Fibroblast of lung (primary cell): ENCODE measurements around the gene PLEKHA1. TPM values are rescaled to one million over a fixed set of nuclear protein-coding genes. Genes with fewer than 3 reads are reported as not detected.

Experiments used
- DNase-seq, 2 donors: peaks; one replicate each; pipeline versions ENCODE4 v3.0.0 to v3.0.0-alpha.2; 2010; ENCODE audit warnings: low read depth in 2 of 2
- H2AFZ ChIP-seq: 2 replicates; pipeline ENCODE4 v1.5.1; 2012; ENCODE audit warnings: low read length, control low read depth, inconsistent platforms
- H3K27ac ChIP-seq: 2 replicates; pipeline ENCODE4 v1.5.1; 2011; ENCODE audit warnings: low read length, control low read depth; ENCODE audit not compliant: insufficient read depth
- H3K27me3 ChIP-seq: 2 replicates; pipeline ENCODE4 v1.5.1; 2011; ENCODE audit warnings: mild to moderate bottlenecking, low read length; ENCODE audit not compliant: control insufficient read depth, insufficient read depth
- H3K36me3 ChIP-seq: 2 replicates; pipeline ENCODE4 v1.5.1; 2011; ENCODE audit warnings: low read length; ENCODE audit not compliant: control insufficient read depth, insufficient read depth
- H3K4me1 ChIP-seq: 2 replicates; pipeline ENCODE4 v1.5.1; 2011; ENCODE audit warnings: low read length; ENCODE audit not compliant: control insufficient read depth, insufficient read depth; ENCODE audit errors: extremely low read depth
- H3K4me2 ChIP-seq: 2 replicates; pipeline ENCODE4 v1.5.1; 2011; ENCODE audit warnings: low read length, control low read depth; ENCODE audit not compliant: insufficient read depth; ENCODE audit errors: extremely low read depth
- H3K4me3 ChIP-seq, 4 experiments: fragments of 200-600 bp in 1 of 4; sonication (generic) in 1 of 4; replicated peaks in 1 of 4; 2 replicates each; pipeline ENCODE4 v1.5.1; 2011 to 2016; ENCODE audit warnings: low read length in 4 of 4, low read depth in 3 of 4, mild to moderate bottlenecking in 3 of 4, control low read depth in 2 of 4, inconsistent platforms in 1 of 4, mixed read lengths in 1 of 4; ENCODE audit not compliant: insufficient read depth in 1 of 4; ENCODE audit errors: control extremely low read depth in 1 of 4
- H3K79me2 ChIP-seq: 2 replicates; pipeline ENCODE4 v1.5.1; 2012; ENCODE audit warnings: mild to moderate bottlenecking, low read length, inconsistent platforms; ENCODE audit not compliant: control insufficient read depth, insufficient read depth
- H3K9ac ChIP-seq: 2 replicates; pipeline ENCODE4 v1.5.1; 2011; ENCODE audit warnings: mild to moderate bottlenecking, low read length, control low read depth; ENCODE audit not compliant: insufficient read depth
- H3K9me3 ChIP-seq: 2 replicates; pipeline ENCODE4 v1.5.1; 2012; ENCODE audit warnings: low read depth, low read length; ENCODE audit not compliant: control insufficient read depth, insufficient read depth
- H4K20me1 ChIP-seq: 2 replicates; pipeline ENCODE4 v1.5.1; 2011; ENCODE audit warnings: low read length; ENCODE audit not compliant: control insufficient read depth, insufficient read depth; ENCODE audit errors: extremely low read depth
- CTCF ChIP-seq, 2 donors: IDR thresholded peaks in 1 of 2; conservative IDR thresholded peaks in 1 of 2; 1 replicate in 1 of 2; 2 replicates in 1 of 2; pipeline ENCODE4 v1.5.1; 2011 to 2012; ENCODE audit warnings: low read length in 2 of 2, control low read depth in 1 of 2, inconsistent platforms in 1 of 2, low read depth in 1 of 2, mild to moderate bottlenecking in 1 of 2
- EZH2 ChIP-seq: IDR thresholded peaks from 2 replicates; pipeline ENCODE4 v1.5.1; 2012; ENCODE audit warnings: low read length, control low read depth, mild to moderate bottlenecking; ENCODE audit errors: missing control alignments
- polyA plus RNA-seq, 2 donors: library from polyadenylated mRNA; depleted of rRNA in 1 of 2; stranded (reverse) in 1 of 2; unstranded in 1 of 2; fragments of >200 nt; gene quantifications; 2 replicates each; pipeline ENCODE4 v1.2.1, GENCODE V29; 2011 to 2012; ENCODE audit warnings: missing spikeins in 1 of 2
- total RNA-seq: library from RNA; depleted of rRNA; stranded (reverse); fragments of >200 nt; gene quantifications from 2 replicates; pipeline ENCODE4 v1.2.1, GENCODE V29; 2014

The PLEKHA1 gene
- total and polyA plus RNA-seq, 2 donors (not counting 1 experiment from before 2014, with no cell fraction given) = 14.4 to 37.9 TPM

- H3K4me1 ChIP-seq = peaks cover 2% of the 10 kb centered on the region
- no peak for DNase-seq
- H2AFZ ChIP-seq = no peak overlapping the region
- no peaks in the 10 kb centered on the region for H4K20me1 ChIP-seq
- H3K9me3 ChIP-seq = no peaks in the 10 kb centered on the region
- TF ChIP-seq CTCF (conservative IDR thresholded peaks at IDR 0.05 in 1 of 2, IDR thresholded peaks at IDR 0.05 in 1 of 2; ENCODE audit: low read depth in 1 of 2, low read length in 2 of 2) (no peak), EZH2 (no peak)
- no peak overlapping the region for H3K9ac ChIP-seq
- H3K4me3 ChIP-seq = no peak overlapping the region
- H3K36me3 ChIP-seq = no peaks in the 10 kb centered on the region
- H3K79me2 ChIP-seq = no peaks in the 10 kb centered on the region
- H3K4me2 ChIP-seq = no peak overlapping the region
- H3K27me3 ChIP-seq = no peaks in the 10 kb centered on the region
- no peak overlapping the region for H3K27ac ChIP-seq
These were observed 4.5 kb downstream of the PLEKHA1 start for GRCh38 chr10:122379041-122379440.

- Histone ChIP-seq H3K27me3 (no peaks in the 10 kb centered on the region), H3K4me2 (no peak overlapping the region), H3K9ac (no peak overlapping the region), H2AFZ (no peak overlapping the region), H3K4me3 (no peak overlapping the region), H3K9me3 (no peaks in the 10 kb centered on the region), H4K20me1 (no peaks in the 10 kb centered on the region), H3K27ac (no peak overlapping the region), H3K4me1 (peaks cover 2% of the 10 kb centered on the region), H3K79me2 (no peaks in the 10 kb centered on the region), H3K36me3 (no peaks in the 10 kb centered on the region)
- TF ChIP-seq EZH2 (no peak), CTCF (conservative IDR thresholded peaks at IDR 0.05 in 1 of 2, IDR thresholded peaks at IDR 0.05 in 1 of 2; ENCODE audit: low read depth in 1 of 2, low read length in 2 of 2) (no peak)
- no peak for DNase-seq
These were observed 5.0 kb downstream of the PLEKHA1 start for GRCh38 chr10:122379537-122379936.

GRCh38 chr10:122380703-122381102 lies 6.2 kb downstream of the PLEKHA1 start:
- Histone ChIP-seq H3K9me3 (no peaks in the 10 kb centered on the region), H3K27ac (no peak overlapping the region), H2AFZ (no peak overlapping the region), H3K79me2 (no peaks in the 10 kb centered on the region), H3K4me1 (peaks cover 2% of the 10 kb centered on the region), H4K20me1 (no peaks in the 10 kb centered on the region), H3K27me3 (no peaks in the 10 kb centered on the region), H3K9ac (no peak overlapping the region), H3K4me3 (no peak overlapping the region), H3K4me2 (no peak overlapping the region), H3K36me3 (no peaks in the 10 kb centered on the region)
- DNase-seq = no peak
- TF ChIP-seq CTCF (conservative IDR thresholded peaks at IDR 0.05 in 1 of 2, IDR thresholded peaks at IDR 0.05 in 1 of 2; ENCODE audit: low read depth in 1 of 2, low read length in 2 of 2) (no peak), EZH2 (no peak)
